ENCODE measurements around the gene GSTP1. TPM values are rescaled to one million over a fixed set of nuclear protein-coding genes. Genes with fewer than 3 reads are reported as not detected.

Gene GSTP1
- total and polyA plus RNA-seq, 4 donors, result 632 to 2,206 (median 1,023) TPM

GRCh38 chr11:67538306-67538705 is 45.3 kb upstream of the GSTP1 start:
- WGBS, 2 donors, result 74 to 90% methylated on average over 6 of the region's 6 CpGs
- Histone ChIP-seq H3K4me3 (no peak overlapping the region), H3K9ac (ENCODE audit: insufficient read depth in 1 of 2, low read length in 2 of 2) (no peak overlapping the region), H3K4me1 (ENCODE audit: control insufficient read depth in 5 of 5, insufficient read depth in 5 of 5, low read length in 5 of 5) (no peaks in the 10 kb centered on the region), H3K27me3 (ENCODE audit: control insufficient read depth in 3 of 3, insufficient read depth in 3 of 3, low read length in 2 of 3) (no peaks in the 10 kb centered on the region), H3K9me3 (ENCODE audit: control insufficient read depth in 4 of 4, insufficient read depth in 3 of 4, low read length in 3 of 4) (peaks cover 0 to 3% (median 1%) of the 10 kb centered on the region in 4 donors), H3K27ac (ENCODE audit: low read depth in 1 of 2, low read length in 1 of 2) (no peak overlapping the region), H3K36me3 (ENCODE audit: control insufficient read depth in 4 of 4, insufficient read depth in 4 of 4, low read length in 4 of 4) (no peaks in the 10 kb centered on the region)
- no peak for TF ChIP-seq CTCF (IDR thresholded peaks at IDR 0.05; ENCODE audit: control extremely low read depth, extremely low read depth)
- no peak for DNase-seq
- ATAC-seq (ENCODE audit: insufficient read depth, low FRiP score), result no peak

GRCh38 chr11:67538823-67539505 is 44.6 kb upstream of the GSTP1 start:
- no peak overlapping the region for H3K9ac ChIP-seq (ENCODE audit: insufficient read depth in 1 of 2, low read length in 2 of 2)
- no peaks in the 10 kb centered on the region for H3K36me3 ChIP-seq (ENCODE audit: control insufficient read depth in 4 of 4, insufficient read depth in 4 of 4, low read length in 4 of 4)
- no peaks in the 10 kb centered on the region for H3K27me3 ChIP-seq (ENCODE audit: control insufficient read depth in 3 of 3, insufficient read depth in 3 of 3, low read length in 2 of 3)
- no peak for DNase-seq
- ATAC-seq (ENCODE audit: insufficient read depth, low FRiP score), result no peak
- 88 to 93% methylated on average over 10 of the region's 10 CpGs for WGBS, 2 donors
- H3K27ac ChIP-seq (ENCODE audit: low read depth in 1 of 2, low read length in 1 of 2), result no peak overlapping the region
- H3K4me3 ChIP-seq, result no peak overlapping the region
- TF ChIP-seq CTCF (IDR thresholded peaks at IDR 0.05; ENCODE audit: control extremely low read depth, extremely low read depth), result no peak
- H3K9me3 ChIP-seq (ENCODE audit: control insufficient read depth in 4 of 4, insufficient read depth in 3 of 4, low read length in 3 of 4), result no peaks in the 10 kb centered on the region
- H3K4me1 ChIP-seq (ENCODE audit: control insufficient read depth in 5 of 5, insufficient read depth in 5 of 5, low read length in 5 of 5), result no peaks in the 10 kb centered on the region

- H3K4me3 ChIP-seq, result no peak overlapping the region
- H3K36me3 ChIP-seq (ENCODE audit: control insufficient read depth in 4 of 4, insufficient read depth in 4 of 4, low read length in 4 of 4), result no peaks in the 10 kb centered on the region
- 93 to 94% methylated on average over 4 of the region's 4 CpGs for WGBS, 2 donors
- H3K27ac ChIP-seq (ENCODE audit: low read depth in 1 of 2, low read length in 1 of 2), result no peak overlapping the region
- no peaks in the 10 kb centered on the region for H3K9me3 ChIP-seq (ENCODE audit: control insufficient read depth in 4 of 4, insufficient read depth in 3 of 4, low read length in 3 of 4)
- no peaks in the 10 kb centered on the region for H3K27me3 ChIP-seq (ENCODE audit: control insufficient read depth in 3 of 3, insufficient read depth in 3 of 3, low read length in 2 of 3)
- H3K4me1 ChIP-seq (ENCODE audit: control insufficient read depth in 5 of 5, insufficient read depth in 5 of 5, low read length in 5 of 5), result no peaks in the 10 kb centered on the region
- no peak for TF ChIP-seq CTCF (IDR thresholded peaks at IDR 0.05; ENCODE audit: control extremely low read depth, extremely low read depth)
- no peak for DNase-seq
- ATAC-seq (ENCODE audit: insufficient read depth, low FRiP score), result no peak
- no peak overlapping the region for H3K9ac ChIP-seq (ENCODE audit: insufficient read depth in 1 of 2, low read length in 2 of 2)
Measured at GRCh38 chr11:67539550-67539949, 44.1 kb upstream of the GSTP1 start.

GRCh38 chr11:67541198-67541597 is 42.4 kb upstream of the GSTP1 start:
- DNase-seq (no peak), ATAC-seq (ENCODE audit: insufficient read depth, low FRiP score) (no peak)
- H3K27ac ChIP-seq (ENCODE audit: low read depth in 1 of 2, low read length in 1 of 2), result no peak overlapping the region
- no peaks in the 10 kb centered on the region for H3K4me1 ChIP-seq (ENCODE audit: control insufficient read depth in 5 of 5, insufficient read depth in 5 of 5, low read length in 5 of 5)
- H3K36me3 ChIP-seq (ENCODE audit: control insufficient read depth in 4 of 4, insufficient read depth in 4 of 4, low read length in 4 of 4), result no peaks in the 10 kb centered on the region
- H3K27me3 ChIP-seq (ENCODE audit: control insufficient read depth in 3 of 3, insufficient read depth in 3 of 3, low read length in 2 of 3), result no peaks in the 10 kb centered on the region
- no peak overlapping the region for H3K9ac ChIP-seq (ENCODE audit: insufficient read depth in 1 of 2, low read length in 2 of 2)
- no peak for TF ChIP-seq CTCF (IDR thresholded peaks at IDR 0.05; ENCODE audit: control extremely low read depth, extremely low read depth)
- no peak overlapping the region for H3K4me3 ChIP-seq
- no peaks in the 10 kb centered on the region for H3K9me3 ChIP-seq (ENCODE audit: control insufficient read depth in 4 of 4, insufficient read depth in 3 of 4, low read length in 3 of 4)
- WGBS, 2 donors, result 87 to 93% methylated on average over 6 of the region's 6 CpGs
